D341Med (cell line): Measurements from ENCODE around the gene ADAMTS9.
A peak's percentile ranks its signal among the peaks of the same experiment; 100 is the strongest.

Experiments
- DNase-seq: peaks from one replicate; pipeline ENCODE4 v3.0.0; 2012; ENCODE audit warnings: low spot score

Gene ADAMTS9

DNA sequence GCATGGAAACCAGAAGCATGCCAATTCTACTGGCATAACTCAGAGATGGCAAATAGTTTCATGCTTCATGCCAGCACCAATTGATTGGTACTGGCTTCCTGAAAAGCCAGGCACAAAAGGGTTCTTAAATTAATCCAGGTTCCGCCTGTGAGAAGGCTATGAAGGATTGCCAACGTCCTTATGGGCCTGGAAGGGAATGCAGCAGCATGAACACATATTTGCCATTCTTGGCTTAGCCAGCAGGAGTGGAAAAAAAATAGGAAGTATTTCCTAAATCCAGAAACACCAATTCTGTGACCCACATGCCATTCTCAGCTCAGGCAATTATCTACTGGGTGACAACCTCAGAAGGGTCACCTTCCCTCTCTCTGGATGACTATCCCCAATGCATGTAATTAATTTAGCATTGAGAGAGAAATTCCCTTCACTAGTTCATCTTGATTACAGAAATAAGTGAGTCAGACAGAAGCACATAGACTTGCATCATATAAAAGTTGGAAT is 36.0 kb downstream of the ADAMTS9 start:
- no peak for DNase-seq

- DNase-seq, result no peak
Measured at GRCh38 chr3:64651303-64651702, 36.5 kb downstream of the ADAMTS9 start.

DNA sequence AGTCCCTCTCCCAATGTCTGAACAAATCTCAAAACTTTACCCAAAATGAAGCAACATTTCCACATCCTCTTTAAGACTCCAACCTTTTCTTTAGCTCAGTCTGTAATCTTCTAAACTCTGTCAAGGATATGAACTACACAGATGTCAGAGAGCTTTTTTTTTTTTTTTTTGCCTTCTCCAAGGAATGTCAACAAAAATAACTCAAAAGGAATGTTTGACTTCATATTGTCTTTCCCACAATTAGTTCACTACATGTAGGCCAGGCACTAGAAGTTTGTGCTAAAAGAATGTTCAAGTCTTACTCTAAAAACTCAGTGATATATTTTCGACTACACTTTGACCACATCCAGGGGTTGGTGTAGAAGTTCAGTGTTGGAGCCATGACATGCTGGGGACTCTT is 37.1 kb downstream of the ADAMTS9 start:
- DNase-seq, result no peak

DNA sequence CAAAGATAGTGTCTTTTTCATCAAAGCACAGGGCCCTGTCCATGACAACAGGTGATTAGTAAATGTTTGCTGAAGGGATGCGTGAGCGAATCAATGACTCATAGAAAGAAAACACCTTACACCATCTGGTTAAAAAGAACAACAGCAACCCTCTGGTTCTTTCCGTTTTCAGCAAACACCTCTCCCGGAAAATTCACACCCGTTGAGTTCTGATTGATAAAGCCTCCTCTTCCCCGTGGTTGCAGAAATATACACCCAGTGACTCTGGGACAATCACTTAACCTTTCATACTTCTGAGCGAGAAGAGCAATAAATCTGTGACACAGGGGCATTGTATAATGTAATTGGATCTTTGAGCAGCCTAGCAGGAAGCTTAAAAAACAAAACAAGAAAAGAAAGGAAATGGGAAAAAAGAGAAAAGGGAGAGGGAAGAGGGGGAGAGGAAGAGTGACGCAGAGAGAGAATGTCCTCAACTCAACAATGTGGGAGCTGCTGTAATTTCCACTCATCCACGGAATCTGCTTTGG is 37.6 kb downstream of the ADAMTS9 start:
- DNase-seq, result no peak

GRCh38 chr3:64648927-64649906 is 38.6 kb downstream of the ADAMTS9 start:
- DNase-seq, result no peak

GRCh38 chr3:64647825-64648224 is 40.0 kb downstream of the ADAMTS9 start:
- DNase-seq, result no peak

DNA sequence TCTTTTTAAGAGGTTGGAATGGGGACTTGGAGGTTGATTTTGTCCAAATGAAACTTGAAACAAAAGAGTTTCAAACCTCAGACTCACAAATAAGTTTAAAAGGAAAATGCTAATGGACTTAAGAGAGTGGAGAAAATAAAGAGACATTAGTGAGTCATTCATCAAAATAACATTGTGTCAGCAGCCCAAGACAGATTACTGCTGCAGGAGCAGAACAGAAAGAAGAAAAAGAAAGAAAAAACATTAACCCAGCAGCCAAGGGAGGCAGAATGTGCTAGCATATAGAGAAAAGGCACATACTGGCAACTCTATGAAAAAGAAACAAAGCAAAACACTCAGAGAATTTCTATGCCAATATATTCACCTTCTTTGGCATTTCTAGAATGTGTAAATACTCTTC is 42.6 kb downstream of the ADAMTS9 start:
- DNase-seq, result no peak

DNA sequence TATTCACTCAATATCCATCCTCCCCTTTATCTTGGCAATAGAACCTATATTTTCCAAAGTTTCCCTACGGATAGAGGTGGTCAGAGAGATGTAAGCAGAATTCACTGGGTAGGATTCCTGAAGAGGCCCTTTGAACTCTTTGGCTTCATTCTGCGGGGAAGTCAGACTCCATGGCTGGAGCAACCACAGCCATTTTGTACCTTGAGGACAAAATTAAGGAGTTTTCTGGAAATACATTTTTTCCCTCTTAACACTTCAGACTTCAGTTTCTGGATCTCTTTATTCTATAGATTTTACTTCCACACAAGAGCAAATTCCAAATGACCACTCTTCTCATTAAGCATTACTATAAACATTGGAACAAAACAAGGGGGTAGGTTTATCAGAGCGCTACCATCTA is 43.3 kb downstream of the ADAMTS9 start:
- no peak for DNase-seq

DNA sequence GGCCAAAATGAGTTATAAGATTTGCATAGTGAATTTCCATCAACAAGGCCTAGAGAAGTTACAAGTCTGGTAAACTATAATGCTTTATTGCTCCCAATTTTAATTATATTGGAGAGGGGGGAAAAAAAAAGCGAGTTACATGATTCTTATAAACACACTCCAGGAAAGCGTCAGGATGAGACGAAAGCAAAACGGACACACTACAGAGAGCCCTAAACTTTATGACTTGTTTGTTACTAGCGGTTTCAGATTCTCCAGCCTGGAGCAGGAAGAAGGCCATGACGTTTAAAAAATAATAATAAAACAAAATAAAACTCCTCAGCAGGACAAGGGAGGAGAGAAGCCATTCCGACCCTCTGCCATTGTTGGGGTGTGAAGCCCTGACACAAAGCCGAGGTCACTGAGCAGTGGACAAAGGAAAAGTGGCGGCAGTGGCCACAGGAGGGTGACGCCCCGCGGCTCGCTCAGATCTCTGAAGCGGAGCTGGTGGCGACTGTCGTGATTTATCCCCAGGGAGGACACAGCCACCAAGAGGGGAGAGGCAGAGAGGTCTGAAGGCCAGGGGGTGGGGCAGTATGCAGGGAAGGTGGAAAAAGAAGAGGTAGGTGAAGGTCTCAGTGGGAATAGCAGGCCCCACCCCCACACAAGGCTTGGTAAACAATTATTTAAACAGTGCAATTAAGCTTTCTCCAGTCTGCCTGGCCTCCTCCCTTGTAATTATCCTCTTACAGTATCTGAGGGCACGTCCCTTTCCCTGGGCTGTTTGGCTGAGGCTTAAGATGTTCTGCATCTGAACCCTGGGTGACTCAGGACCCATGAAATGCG is 45.3 kb downstream of the ADAMTS9 start:
- peak; percentile 73 for DNase-seq

DNA sequence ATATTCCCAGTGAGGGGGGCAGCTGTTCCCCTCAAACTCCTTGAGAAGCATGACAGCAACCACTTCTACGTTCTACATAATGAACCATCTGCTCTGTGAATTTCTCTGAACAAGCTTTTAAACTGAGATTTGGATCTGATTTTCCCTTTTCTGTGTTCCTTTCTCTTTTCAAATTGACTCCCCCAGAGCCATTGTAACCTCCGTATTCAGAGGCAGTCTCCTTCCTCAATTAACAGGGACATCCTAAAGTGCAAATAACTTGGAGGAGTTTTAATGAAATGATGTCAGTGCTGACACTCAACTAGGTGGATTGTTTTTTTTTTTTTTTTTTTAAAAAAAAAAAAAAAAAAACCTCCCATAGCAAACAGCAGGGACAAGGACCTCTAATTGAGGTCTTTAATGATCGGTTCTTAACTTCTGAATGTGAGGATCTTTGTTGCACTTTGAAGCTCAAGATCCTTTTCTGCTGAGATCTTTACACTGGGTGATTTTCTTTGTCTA is 48.8 kb downstream of the ADAMTS9 start:
- no peak for DNase-seq

- DNase-seq, result no peak
Measured at GRCh38 chr3:64638511-64638910, 49.3 kb downstream of the ADAMTS9 start.

DNA sequence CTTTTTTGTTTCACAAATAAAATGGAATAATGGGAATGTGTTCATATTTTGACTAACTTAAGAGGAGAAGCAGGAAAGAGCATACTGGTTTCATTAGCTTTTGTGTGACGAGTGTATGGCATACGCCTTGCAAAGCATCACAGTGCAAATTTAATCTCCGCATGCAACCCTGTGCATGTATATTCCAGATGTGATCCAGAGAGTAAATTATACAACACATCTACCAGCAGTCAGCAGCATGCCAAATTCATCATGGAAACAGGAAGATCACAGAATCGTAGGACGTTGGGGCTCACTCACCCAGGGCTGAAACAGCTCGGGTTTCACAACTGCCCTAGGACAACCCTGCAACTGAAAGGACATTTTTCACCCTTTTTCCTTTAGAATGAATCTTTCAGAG is 53.4 kb downstream of the ADAMTS9 start:
- DNase-seq, result no peak

DNA sequence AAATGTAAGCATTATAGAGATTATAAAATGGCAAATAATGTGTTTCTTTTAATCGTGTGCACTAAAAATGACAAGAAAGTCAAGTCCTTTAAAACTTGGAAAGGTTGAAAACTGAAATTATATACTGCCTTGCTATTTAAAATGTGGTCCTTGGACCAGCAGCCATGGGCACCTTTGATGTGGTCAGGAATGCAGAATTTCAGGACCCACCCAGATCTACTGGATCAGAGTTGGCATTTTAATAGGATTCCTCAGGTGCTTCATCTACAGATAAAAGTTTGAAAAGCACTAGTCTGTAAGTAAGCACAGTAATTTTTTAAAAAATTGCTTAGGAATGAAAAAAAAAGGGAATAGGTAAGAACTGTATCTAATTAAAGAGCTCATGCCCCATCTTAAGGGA is 55.8 kb downstream of the ADAMTS9 start:
- DNase-seq, result no peak

DNA sequence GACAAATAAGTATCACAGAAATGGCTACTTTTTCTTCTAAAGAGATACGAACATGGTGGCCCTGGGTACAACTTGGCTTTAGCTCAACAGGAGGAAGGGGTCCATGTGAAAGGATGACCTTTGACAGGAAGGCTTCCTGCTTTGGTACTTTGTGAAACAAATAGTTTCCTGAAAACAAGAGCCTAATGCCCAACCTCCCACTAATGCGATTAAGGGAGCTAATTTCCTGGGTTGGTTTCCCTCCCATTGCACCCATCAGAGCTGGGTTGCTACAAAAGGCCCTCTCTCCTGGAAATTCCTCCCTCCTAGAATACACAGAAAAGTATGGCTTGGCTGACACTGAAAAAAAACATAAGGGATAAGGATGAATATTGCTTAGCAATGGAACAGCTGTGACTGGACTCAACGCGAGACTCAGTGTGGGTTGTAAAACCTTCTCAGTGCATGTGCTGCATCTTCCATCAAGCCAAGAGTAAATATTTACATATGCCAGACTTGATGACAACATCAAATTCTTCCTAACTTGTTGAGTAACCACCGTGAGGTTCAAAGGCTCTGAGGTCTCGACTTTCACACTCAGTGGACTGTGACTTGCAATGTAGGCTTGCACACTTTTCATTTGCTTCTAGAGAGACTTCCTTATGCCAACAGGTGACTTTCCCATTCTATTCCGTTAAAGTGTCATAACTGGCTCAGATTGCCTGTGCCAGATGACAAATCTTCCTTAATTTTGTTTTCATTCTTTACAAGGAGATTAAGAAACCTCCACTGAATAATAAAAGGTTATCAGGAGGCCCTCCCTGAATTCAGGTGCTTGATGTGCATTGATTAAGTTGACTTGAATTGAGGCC is 60.1 kb downstream of the ADAMTS9 start:
- no peak for DNase-seq

- no peak for DNase-seq
Measured at GRCh38 chr3:64627042-64627441, 60.8 kb downstream of the ADAMTS9 start.

DNA sequence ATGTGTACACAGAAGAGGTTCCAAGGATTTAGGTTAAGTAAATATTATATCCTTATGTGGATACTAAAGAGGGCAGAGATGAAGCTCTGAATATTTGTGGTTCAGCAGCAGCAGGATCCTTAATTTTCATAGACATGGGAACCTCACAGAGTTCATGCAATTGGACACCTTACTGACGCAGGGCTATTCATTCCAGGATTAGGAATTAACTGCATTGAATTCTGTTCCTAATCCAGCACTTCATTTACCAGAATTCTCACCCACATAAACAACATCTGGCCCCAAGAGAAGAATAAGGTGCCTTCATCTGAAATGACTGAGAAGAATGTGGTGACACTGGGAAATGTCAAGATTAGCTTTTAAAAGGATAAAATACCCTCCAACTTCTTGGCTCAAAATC is 62.4 kb downstream of the ADAMTS9 start:
- no peak for DNase-seq

DNA sequence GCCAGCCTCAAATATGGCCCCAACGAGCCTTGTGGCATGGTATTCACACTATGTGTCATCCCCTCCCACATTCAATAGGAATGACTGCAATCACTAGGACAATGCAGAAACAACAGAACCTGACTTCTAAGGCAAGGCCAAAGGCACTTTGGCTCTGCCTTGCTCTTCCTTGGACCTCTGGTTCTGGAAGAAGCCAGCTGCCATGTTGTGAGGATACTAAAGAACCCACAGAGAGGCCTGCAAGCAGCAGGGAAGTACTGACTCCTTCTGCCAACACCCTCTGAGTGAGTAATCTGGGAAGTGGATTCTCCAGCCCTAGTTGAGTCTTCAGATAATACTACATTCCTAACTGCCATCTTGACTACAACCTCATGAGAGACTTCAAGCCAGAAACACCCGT is 64.7 kb downstream of the ADAMTS9 start:
- DNase-seq, result no peak

DNA sequence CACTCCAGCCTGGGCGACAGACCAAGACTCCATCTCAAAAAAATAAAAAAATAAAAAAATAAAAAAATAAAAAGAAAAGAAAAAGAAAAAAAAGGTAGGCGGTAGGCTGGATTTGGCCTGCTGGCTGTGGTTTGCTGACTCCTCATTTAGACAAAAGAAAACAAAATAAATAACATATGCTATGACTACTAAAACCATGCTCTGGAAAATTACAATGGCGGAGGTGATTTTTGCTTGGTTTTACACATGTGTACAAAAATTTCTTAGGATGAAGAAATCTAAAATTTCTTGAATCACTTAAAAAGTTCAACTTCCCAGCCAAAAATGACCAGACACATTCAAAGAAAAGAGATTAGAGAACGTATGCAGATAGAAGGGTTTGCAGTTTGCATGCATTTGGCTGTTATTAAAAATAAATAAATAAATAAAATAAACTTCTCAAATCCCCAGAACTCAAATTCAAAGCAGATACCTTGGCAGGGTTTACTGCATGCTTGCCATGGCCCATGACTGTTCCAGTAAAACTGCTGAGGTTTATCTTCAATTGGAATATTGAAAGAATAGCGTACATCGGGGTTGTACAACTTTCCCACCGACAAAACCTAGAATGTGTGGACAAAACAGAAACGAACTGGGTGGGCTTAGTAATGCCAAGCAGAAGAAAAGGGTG is 65.9 kb downstream of the ADAMTS9 start:
- DNase-seq, result no peak

- no peak for DNase-seq
Measured at GRCh38 chr3:64621275-64621674, 66.5 kb downstream of the ADAMTS9 start.

DNA sequence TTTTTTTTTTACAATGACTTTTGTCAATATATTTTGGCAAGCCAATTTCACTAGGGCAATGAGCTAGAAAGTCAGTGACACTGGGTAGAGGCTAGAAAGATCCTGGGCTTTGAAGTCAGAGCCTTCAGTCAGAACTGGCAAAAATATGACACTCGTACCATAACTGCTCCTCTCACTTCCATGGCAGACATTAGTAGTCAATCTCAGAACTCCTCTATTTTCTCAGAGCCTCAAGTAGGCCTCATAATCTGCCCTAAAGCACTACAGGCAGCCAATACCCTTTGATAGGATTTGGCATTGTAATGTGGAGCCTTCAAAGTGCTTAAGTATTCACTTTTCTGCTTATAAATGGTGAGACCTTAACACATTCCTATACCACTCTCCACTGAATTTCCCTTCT is 67.8 kb downstream of the ADAMTS9 start:
- DNase-seq, result no peak

- DNase-seq, result no peak
Measured at GRCh38 chr3:64619216-64619615, 68.6 kb downstream of the ADAMTS9 start.
